B cell (primary cell): Measurements from ENCODE around the gene CSTF1. TPM values are rescaled to one million over a fixed set of nuclear protein-coding genes. Genes with fewer than 3 reads are reported as not detected.

Experiments
- ATAC-seq: fragments of 200-7000 bp; cut with Tn5 transposase; one replicate; pipeline ENCODE4 v1.10.0; 2021; ENCODE audit warnings: low read depth, mild to moderate bottlenecking, moderate number of reproducible peaks, moderate library complexity
- CTCF ChIA-PET: fragments of 350-600 bp; sonication (Branson Sonifier 250); formaldehyde crosslinking; loops from one replicate; lab custom pipeline; 2021; ENCODE audit warnings: antibody characterized with exemption, inconsistent platforms; lab: Charles Lee
- POLR2A ChIA-PET: fragments of 350-600 bp; sonication (Branson Sonifier 250); formaldehyde crosslinking; loops from one replicate; lab custom pipeline; 2021; ENCODE audit warnings: antibody characterized with exemption; lab: Charles Lee
- DNase-seq: peaks from one replicate; pipeline ENCODE4 v3.0.0; 2013
- H2AFZ ChIP-seq: 2 replicates; pipeline ENCODE4 v1.6.1; 2012; ENCODE audit warnings: mild to moderate bottlenecking, low read depth, low read length; ENCODE audit not compliant: insufficient read depth, poor library complexity, severe bottlenecking
- H3K27ac ChIP-seq, 2 donors: 1 replicate in 1 of 2; 2 replicates in 1 of 2; pipeline ENCODE4 v1.5.1; 2012 to 2013; ENCODE audit warnings: low read length in 2 of 2, mild to moderate bottlenecking in 2 of 2, moderate library complexity in 1 of 2
- H3K27me3 ChIP-seq, 4 experiments: fragments of 200-600 bp in 1 of 4; sonication (generic) in 1 of 4; replicated peaks in 1 of 4; 1 replicate in 2 of 4; 2 replicates in 2 of 4; pipeline versions ENCODE4 v1.6.1 to v1.7.0; 2013 to 2016; ENCODE audit warnings: low read length in 3 of 4, mild to moderate bottlenecking in 2 of 4, mixed read lengths in 1 of 4, moderate library complexity in 1 of 4; ENCODE audit not compliant: insufficient read depth in 4 of 4, control insufficient read depth in 3 of 4; ENCODE audit errors: control extremely low read depth in 1 of 4
- H3K36me3 ChIP-seq, 2 experiments: replicated peaks in 1 of 2; 1 replicate in 1 of 2; 2 replicates in 1 of 2; pipeline versions ENCODE4 v1.6.1 to v1.7.1; 2013; ENCODE audit warnings: low read length in 1 of 2; ENCODE audit not compliant: insufficient read depth in 2 of 2, control insufficient read depth in 1 of 2; ENCODE audit errors: control extremely low read depth in 1 of 2, extremely low read depth in 1 of 2
- H3K4me1 ChIP-seq, 2 donors: fragments of 200-600 bp in 1 of 2; sonication (generic) in 1 of 2; 1 replicate in 1 of 2; 2 replicates in 1 of 2; pipeline versions ENCODE4 v1.5.1 to v1.6.1; 2013 to 2017; ENCODE audit warnings: low read length in 2 of 2; ENCODE audit not compliant: control insufficient read depth in 2 of 2, insufficient read depth in 2 of 2
- H3K4me2 ChIP-seq: replicated peaks from 2 replicates; pipeline ENCODE3; 2012; ENCODE audit warnings: mild to moderate bottlenecking, low read depth, low read length; ENCODE audit not compliant: poor library complexity, severe bottlenecking
- H3K4me3 ChIP-seq, 5 experiments: fragments of 200-600 bp in 1 of 5; sonication (generic) in 1 of 5; 1 replicate in 3 of 5; 2 replicates in 2 of 5; pipeline versions ENCODE4 v1.5.1 to v1.7.0; 2011 to 2016; ENCODE audit warnings: low read length in 4 of 5, mild to moderate bottlenecking in 4 of 5, low read depth in 2 of 5, control low read depth in 1 of 5, moderate library complexity in 1 of 5; ENCODE audit not compliant: insufficient read depth in 1 of 5; ENCODE audit errors: control extremely low read depth in 1 of 5, extremely low read depth in 1 of 5
- H3K79me2 ChIP-seq: fragments of 200-600 bp; sonication (generic); one replicate; pipeline ENCODE4 v1.6.0; 2016; ENCODE audit warnings: low read length; ENCODE audit not compliant: control insufficient read depth, insufficient read depth
- H3K9ac ChIP-seq: fragments of 200-600 bp; sonication (generic); 2 replicates; pipeline ENCODE4 v1.6.1; 2017; ENCODE audit warnings: mild to moderate bottlenecking, low read length, moderate library complexity
- H3K9me3 ChIP-seq, 3 donors: one replicate each; pipeline versions ENCODE4 v1.6.1 to v1.7.1; 2013; ENCODE audit warnings: low read length in 2 of 3; ENCODE audit not compliant: control insufficient read depth in 2 of 3, insufficient read depth in 1 of 3; ENCODE audit errors: control extremely low read depth in 1 of 3
- H4K20me1 ChIP-seq: 2 replicates; pipeline ENCODE4 v1.6.0; 2012; ENCODE audit warnings: mild to moderate bottlenecking, low read length; ENCODE audit not compliant: insufficient read depth, control insufficient read depth, poor library complexity, severe bottlenecking
- H3K27ac Mint-ChIP-seq: one replicate; pipeline ENCODE4 v1.8.0; 2021; ENCODE audit warnings: mixed read lengths
- H3K27me3 Mint-ChIP-seq: one replicate; pipeline ENCODE4 v1.8.0; 2021; ENCODE audit warnings: mixed read lengths
- H3K4me1 Mint-ChIP-seq: one replicate; pipeline ENCODE4 v1.8.0; 2021; ENCODE audit warnings: mixed read lengths
- H3K4me3 Mint-ChIP-seq: one replicate; pipeline ENCODE4 v1.8.0; 2021; ENCODE audit warnings: mixed read lengths
- H3K9me3 Mint-ChIP-seq: one replicate; pipeline ENCODE4 v1.8.0; 2022; ENCODE audit warnings: mixed read lengths; ENCODE audit not compliant: insufficient read depth
- EZH2 ChIP-seq: IDR thresholded peaks from 2 replicates; pipeline ENCODE4 v1.6.1; 2012; ENCODE audit warnings: borderline replicate concordance, low read depth, mild to moderate bottlenecking, moderate library complexity, low read length; ENCODE audit not compliant: insufficient read depth, poor library complexity, severe bottlenecking
- WGBS: methylation state at CpG from one replicate; pipeline ENCODE4 v1.1.5; 2013; ENCODE audit warnings: missing lambda C conversion rate; ENCODE audit not compliant: insufficient coverage; 5-methylcytosine and 5-hydroxymethylcytosine counted together
- intact Hi-C: fragments of 100-400 bp; cut with micrococcal nuclease; formaldehyde crosslinking; loops from one replicate; pipeline ENCODE4 v1.10.0; 2022
- polyA plus RNA-seq: library from polyadenylated mRNA; depleted of rRNA; stranded (reverse); fragments of >200 nt; gene quantifications from 2 replicates; pipeline ENCODE4 v1.2.3, GENCODE V29; 2012
- total RNA-seq, 2 donors: library from RNA; stranded (reverse); fragments of 120-200 nt in 1 of 2; gene quantifications; 1 replicate in 1 of 2; 2 replicates in 1 of 2; pipeline versions ENCODE4 v1.2.3 to v1.2.4, GENCODE V29; 2013 to 2022
- TF ChIP-seq, protein P1 (sequence below): fragments of 200-600 bp; IDR thresholded peaks from one replicate; pipeline ENCODE4 v1.8.0; 2022; ENCODE audit warnings: antibody characterized with exemption, mild to moderate bottlenecking

The CSTF1 gene
- total and polyA plus RNA-seq, 2 donors (not counting 1 experiment from before 2014, with no cell fraction given): 18.3 to 33.8 TPM

- no peaks in the 10 kb centered on the region for H3K36me3 ChIP-seq
- ATAC-seq (no peak), DNase-seq (no peak)
- no peaks in the 10 kb centered on the region for H3K27me3 Mint-ChIP-seq
- no peaks in the 10 kb centered on the region for H3K9me3 Mint-ChIP-seq
- no peak overlapping the region for H3K4me3 Mint-ChIP-seq
- H3K9ac ChIP-seq: no peak overlapping the region
- POLR2A ChIA-PET: no interaction called here
- H3K9me3 ChIP-seq: peaks cover 0 to 3% (median 0%) of the 10 kb centered on the region in 3 donors
- 97% methylated on average over 24 of the region's 27 CpGs for WGBS
- H3K27ac Mint-ChIP-seq: no peak overlapping the region
- H3K4me1 ChIP-seq: peaks cover 12 to 15% of the 10 kb centered on the region in 2 donors
- H3K79me2 ChIP-seq: no peaks in the 10 kb centered on the region
- intact Hi-C loops: no loop called here
- H3K27me3 ChIP-seq: no peaks in the 10 kb centered on the region
- no peak overlapping the region for H3K4me3 ChIP-seq
- CTCF ChIA-PET: no interaction called here
- no peaks in the 10 kb centered on the region for H4K20me1 ChIP-seq
- peaks cover 19% of the 10 kb centered on the region for H3K4me1 Mint-ChIP-seq
- H3K4me2 ChIP-seq: no peak overlapping the region
- TF ChIP-seq EZH2: no peak
- TF ChIP-seq, protein P1, sequence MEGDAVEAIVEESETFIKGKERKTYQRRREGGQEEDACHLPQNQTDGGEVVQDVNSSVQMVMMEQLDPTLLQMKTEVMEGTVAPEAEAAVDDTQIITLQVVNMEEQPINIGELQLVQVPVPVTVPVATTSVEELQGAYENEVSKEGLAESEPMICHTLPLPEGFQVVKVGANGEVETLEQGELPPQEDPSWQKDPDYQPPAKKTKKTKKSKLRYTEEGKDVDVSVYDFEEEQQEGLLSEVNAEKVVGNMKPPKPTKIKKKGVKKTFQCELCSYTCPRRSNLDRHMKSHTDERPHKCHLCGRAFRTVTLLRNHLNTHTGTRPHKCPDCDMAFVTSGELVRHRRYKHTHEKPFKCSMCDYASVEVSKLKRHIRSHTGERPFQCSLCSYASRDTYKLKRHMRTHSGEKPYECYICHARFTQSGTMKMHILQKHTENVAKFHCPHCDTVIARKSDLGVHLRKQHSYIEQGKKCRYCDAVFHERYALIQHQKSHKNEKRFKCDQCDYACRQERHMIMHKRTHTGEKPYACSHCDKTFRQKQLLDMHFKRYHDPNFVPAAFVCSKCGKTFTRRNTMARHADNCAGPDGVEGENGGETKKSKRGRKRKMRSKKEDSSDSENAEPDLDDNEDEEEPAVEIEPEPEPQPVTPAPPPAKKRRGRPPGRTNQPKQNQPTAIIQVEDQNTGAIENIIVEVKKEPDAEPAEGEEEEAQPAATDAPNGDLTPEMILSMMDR: no peak
- no peak overlapping the region for H3K27ac ChIP-seq
- H2AFZ ChIP-seq: no peak overlapping the region
Measured at GRCh38 chr20:56443654-56444540, 51.5 kb downstream of the CSTF1 start.

GRCh38 chr20:56445130-56445529, 52.7 kb downstream of the CSTF1 start:
- Histone ChIP-seq H4K20me1 (no peaks in the 10 kb centered on the region), H3K79me2 (no peaks in the 10 kb centered on the region), H3K27me3 (no peaks in the 10 kb centered on the region), H3K9me3 (peaks cover 0 to 3% (median 0%) of the 10 kb centered on the region in 3 donors), H3K36me3 (no peaks in the 10 kb centered on the region), H3K4me1 (peaks cover 6 to 7% of the 10 kb centered on the region in 2 donors), H3K4me2 (no peak overlapping the region), H2AFZ (no peak overlapping the region), H3K27ac (no peak overlapping the region), H3K9ac (no peak overlapping the region), H3K4me3 (no peak overlapping the region)
- Mint-ChIP-seq H3K27me3 (no peaks in the 10 kb centered on the region), H3K9me3 (no peaks in the 10 kb centered on the region), H3K4me3 (no peak overlapping the region), H3K27ac (no peak overlapping the region), H3K4me1 (peaks cover 14% of the 10 kb centered on the region)
- 96% methylated on average over 3 of the region's 3 CpGs for WGBS
- DNase-seq (no peak), ATAC-seq (no peak)
- TF ChIP-seq, protein P1: no peak
- TF ChIP-seq EZH2: no peak
- CTCF ChIA-PET: no interaction called here
- intact Hi-C loops: no loop called here
- POLR2A ChIA-PET: no interaction called here
